GM12878 (cell line): ENCODE results near the gene ZDHHC14. TPM values are rescaled to one million over a fixed set of nuclear protein-coding genes. Genes with fewer than 3 reads are reported as not detected.

ENCODE experiments used
- ATAC-seq: fragments of 200-7000 bp; cut with Tn5 transposase; 3 replicates; pipeline ENCODE4 v1.9.1; 2020; ENCODE audit warnings: mild to moderate bottlenecking, moderate library complexity
- BruUV-seq: library from RNA; stranded (reverse); fragments of 400-500 nt; replicated peaks from 2 replicates; lab custom pipeline; 2021; lab: Mats Ljungman, UMichigan
- CTCF ChIA-PET: fragments of 300-600 bp; sonication (Branson Sonifier 250); formaldehyde crosslinking; extraction: SDS; loops from one replicate; lab custom pipeline; 2021; ENCODE audit warnings: inconsistent platforms; lab: Yijun Ruan, JAX
- POLR2A ChIA-PET: fragments of 350-600 bp; formaldehyde crosslinking; extraction: SDS; loops from one replicate; lab custom pipeline; 2021; ENCODE audit warnings: inconsistent platforms; lab: Charles Lee
- RAD21 ChIA-PET: fragments of 300-600 bp; sonication (Branson Sonifier 250); formaldehyde crosslinking; loops from one replicate; lab custom pipeline; 2023; ENCODE audit warnings: antibody characterized with exemption; ENCODE audit not compliant: unreplicated experiment; lab: Charles Lee
- SMC1A ChIA-PET: fragments of 300-600 bp; sonication (Branson Sonifier 250); formaldehyde crosslinking; loops from one replicate; lab custom pipeline; 2023; ENCODE audit not compliant: unreplicated experiment, uncharacterized antibody; lab: Charles Lee
- DNase-seq: peaks from one replicate; pipeline ENCODE4 v3.0.0-alpha.2; 2011; ENCODE audit warnings: low read depth, low spot score
- FAIRE-seq: peaks from 3 replicates; lab custom pipeline; 2011; peaks lifted over from hg19 to GRCh38; lab: Jason Lieb, UNC
- H2AFZ ChIP-seq: 2 replicates; pipeline ENCODE4 v1.6.0; 2011; ENCODE audit warnings: low read depth, low read length, control low read depth; ENCODE audit not compliant: control insufficient read depth
- H3K27ac ChIP-seq: 2 replicates; pipeline ENCODE4 v1.5.1; 2011; ENCODE audit warnings: control low read depth; ENCODE audit not compliant: control insufficient read depth, insufficient read depth
- H3K27me3 ChIP-seq, 2 experiments: replicated peaks in 1 of 2; 2 replicates each; pipeline versions ENCODE4 v1.6.0 to v1.6.1; 2011; ENCODE audit warnings: low read length in 1 of 2; ENCODE audit not compliant: control insufficient read depth in 2 of 2, insufficient read depth in 2 of 2
- H3K36me3 ChIP-seq, 2 experiments: 2 replicates each; pipeline ENCODE4 v1.5.1; 2011; ENCODE audit warnings: low read length in 1 of 2; ENCODE audit not compliant: control insufficient read depth in 2 of 2, insufficient read depth in 2 of 2
- H3K4me1 ChIP-seq: 2 replicates; pipeline ENCODE4 v1.6.1; 2011; ENCODE audit warnings: mild to moderate bottlenecking, low read length, moderate library complexity, mixed read lengths; ENCODE audit not compliant: control insufficient read depth, insufficient read depth
- H3K4me2 ChIP-seq: 2 replicates; pipeline ENCODE4 v1.6.0; 2011; ENCODE audit warnings: control low read depth; ENCODE audit not compliant: control insufficient read depth, insufficient read depth
- H3K4me3 ChIP-seq: fragments of 200-600 bp; sonication (generic); 2 replicates; pipeline ENCODE4 v1.5.1; 2016
- H3K79me2 ChIP-seq: 2 replicates; pipeline ENCODE4 v1.6.0; 2011; ENCODE audit warnings: low read length; ENCODE audit not compliant: control insufficient read depth, insufficient read depth
- H3K9ac ChIP-seq: 2 replicates; pipeline ENCODE4 v1.8.0; 2011; ENCODE audit warnings: low read length, control low read depth, mixed read lengths; ENCODE audit not compliant: control insufficient read depth, insufficient read depth
- H3K9me3 ChIP-seq: replicated peaks from 3 replicates; pipeline ENCODE4 v1.5.1; 2011; ENCODE audit warnings: mild to moderate bottlenecking, low read length; ENCODE audit not compliant: control insufficient read depth, insufficient read depth
- H4K20me1 ChIP-seq: 2 replicates; pipeline ENCODE4 v1.6.0; 2011; ENCODE audit not compliant: control insufficient read depth, insufficient read depth
- ATF7 ChIP-seq: fragments of 450-650 bp; IDR thresholded peaks from 2 replicates; pipeline ENCODE4 v1.6.1; 2016; ENCODE audit warnings: low read depth, mild to moderate bottlenecking
- CBX5 ChIP-seq: sonication (generic); IDR thresholded peaks from 2 replicates; pipeline ENCODE4 v1.6.1; 2016; ENCODE audit warnings: low read depth, moderate library complexity, mild to moderate bottlenecking, inconsistent platforms
- NFYA ChIP-seq: IDR thresholded peaks from 2 replicates; pipeline ENCODE4 v1.6.1; 2011; ENCODE audit warnings: low read depth, mild to moderate bottlenecking, low read length, improper control_type of control experiment, borderline replicate concordance
- SREBF1 ChIP-seq: IDR thresholded peaks from 2 replicates; pipeline ENCODE4 v1.6.1; 2012; ENCODE audit warnings: mild to moderate bottlenecking, low read length
- WGBS: methylation state at CpG from one replicate; pipeline ENCODE4 v1.1.6; 2016; ENCODE audit warnings: low lambda C conversion rate; ENCODE audit not compliant: insufficient replicate concordance, insufficient coverage; ENCODE audit errors: missing lambda C conversion rate; 5-methylcytosine and 5-hydroxymethylcytosine counted together
- in situ Hi-C: fragments of 300-500 bp; cut with MboI; formaldehyde crosslinking; loops from 9 replicates; pipeline ENCODE4 v1.14.3; 2018; ENCODE audit warnings: mixed read lengths
- intact Hi-C: fragments of 100-400 bp; cut with micrococcal nuclease; formaldehyde crosslinking; loops from one replicate; pipeline ENCODE4 v1.14.2; 2022; ENCODE audit not compliant: unreplicated experiment
- polyA plus RNA-seq, 11 experiments: library from polyadenylated mRNA; depleted of rRNA in 4 of 11; unstranded in 6 of 11; stranded (reverse) in 5 of 11; fragments of >200 nt; fragmentation: Nextera tagmentation in 4 of 11; fragmentation: Illumina TruSeq in 1 of 11; extraction: Ambion mirVana in 4 of 11; extraction: Trizol in 1 of 11; gene quantifications; 1 replicate in 1 of 11; 2 replicates in 10 of 11; pipeline versions ENCODE4 v1.2.1 to v1.2.3, GENCODE V29; 2011 to 2016; ENCODE audit warnings: inconsistent platforms in 2 of 11, missing spikeins in 2 of 11, low read depth in 1 of 11
- total RNA-seq, 4 experiments: library from RNA; depleted of rRNA in 3 of 4; stranded (reverse); fragments of >200 nt in 3 of 4; fragmentation: Illumina TruSeq in 1 of 4; extraction: Trizol in 1 of 4; gene quantifications; 2 replicates each; pipeline versions ENCODE4 v1.2.1 to v1.2.3, GENCODE V29; 2013 to 2021
- TF ChIP-seq, protein P1 (sequence below): fragments of 450-650 bp; IDR thresholded peaks from 2 replicates; pipeline ENCODE4 v1.6.1; 2017; ENCODE audit warnings: mild to moderate bottlenecking, moderate library complexity
- TF ChIP-seq, protein P2 (sequence below): IDR thresholded peaks from 2 replicates; pipeline ENCODE4 v1.6.1; 2011; ENCODE audit warnings: low read depth, low read length, improper control_type of control experiment, borderline replicate concordance

The ZDHHC14 gene
- total and polyA plus RNA-seq, 10 of the 15 experiments (the other 5 are each of a cell fraction or from before 2014, with no cell fraction given), result 0.15 to 16.0 (median 0.76) TPM; not detected in 1

GRCh38 chr6:157538698-157539097 is 157.7 kb downstream of the ZDHHC14 start (continued):
- TF ChIP-seq, protein P1, sequence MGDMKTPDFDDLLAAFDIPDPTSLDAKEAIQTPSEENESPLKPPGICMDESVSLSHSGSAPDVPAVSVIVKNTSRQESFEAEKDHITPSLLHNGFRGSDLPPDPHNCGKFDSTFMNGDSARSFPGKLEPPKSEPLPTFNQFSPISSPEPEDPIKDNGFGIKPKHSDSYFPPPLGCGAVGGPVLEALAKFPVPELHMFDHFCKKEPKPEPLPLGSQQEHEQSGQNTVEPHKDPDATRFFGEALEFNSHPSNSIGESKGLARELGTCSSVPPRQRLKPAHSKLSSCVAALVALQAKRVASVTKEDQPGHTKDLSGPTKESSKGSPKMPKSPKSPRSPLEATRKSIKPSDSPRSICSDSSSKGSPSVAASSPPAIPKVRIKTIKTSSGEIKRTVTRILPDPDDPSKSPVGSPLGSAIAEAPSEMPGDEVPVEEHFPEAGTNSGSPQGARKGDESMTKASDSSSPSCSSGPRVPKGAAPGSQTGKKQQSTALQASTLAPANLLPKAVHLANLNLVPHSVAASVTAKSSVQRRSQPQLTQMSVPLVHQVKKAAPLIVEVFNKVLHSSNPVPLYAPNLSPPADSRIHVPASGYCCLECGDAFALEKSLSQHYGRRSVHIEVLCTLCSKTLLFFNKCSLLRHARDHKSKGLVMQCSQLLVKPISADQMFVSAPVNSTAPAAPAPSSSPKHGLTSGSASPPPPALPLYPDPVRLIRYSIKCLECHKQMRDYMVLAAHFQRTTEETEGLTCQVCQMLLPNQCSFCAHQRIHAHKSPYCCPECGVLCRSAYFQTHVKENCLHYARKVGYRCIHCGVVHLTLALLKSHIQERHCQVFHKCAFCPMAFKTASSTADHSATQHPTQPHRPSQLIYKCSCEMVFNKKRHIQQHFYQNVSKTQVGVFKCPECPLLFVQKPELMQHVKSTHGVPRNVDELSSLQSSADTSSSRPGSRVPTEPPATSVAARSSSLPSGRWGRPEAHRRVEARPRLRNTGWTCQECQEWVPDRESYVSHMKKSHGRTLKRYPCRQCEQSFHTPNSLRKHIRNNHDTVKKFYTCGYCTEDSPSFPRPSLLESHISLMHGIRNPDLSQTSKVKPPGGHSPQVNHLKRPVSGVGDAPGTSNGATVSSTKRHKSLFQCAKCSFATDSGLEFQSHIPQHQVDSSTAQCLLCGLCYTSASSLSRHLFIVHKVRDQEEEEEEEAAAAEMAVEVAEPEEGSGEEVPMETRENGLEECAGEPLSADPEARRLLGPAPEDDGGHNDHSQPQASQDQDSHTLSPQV, result no peak
- TF ChIP-seq, protein P2, sequence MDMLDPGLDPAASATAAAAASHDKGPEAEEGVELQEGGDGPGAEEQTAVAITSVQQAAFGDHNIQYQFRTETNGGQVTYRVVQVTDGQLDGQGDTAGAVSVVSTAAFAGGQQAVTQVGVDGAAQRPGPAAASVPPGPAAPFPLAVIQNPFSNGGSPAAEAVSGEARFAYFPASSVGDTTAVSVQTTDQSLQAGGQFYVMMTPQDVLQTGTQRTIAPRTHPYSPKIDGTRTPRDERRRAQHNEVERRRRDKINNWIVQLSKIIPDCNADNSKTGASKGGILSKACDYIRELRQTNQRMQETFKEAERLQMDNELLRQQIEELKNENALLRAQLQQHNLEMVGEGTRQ, result no peak
- TF ChIP-seq NFYA, result no peak
- TF ChIP-seq, all 136 proteins: peak for 0

DNA sequence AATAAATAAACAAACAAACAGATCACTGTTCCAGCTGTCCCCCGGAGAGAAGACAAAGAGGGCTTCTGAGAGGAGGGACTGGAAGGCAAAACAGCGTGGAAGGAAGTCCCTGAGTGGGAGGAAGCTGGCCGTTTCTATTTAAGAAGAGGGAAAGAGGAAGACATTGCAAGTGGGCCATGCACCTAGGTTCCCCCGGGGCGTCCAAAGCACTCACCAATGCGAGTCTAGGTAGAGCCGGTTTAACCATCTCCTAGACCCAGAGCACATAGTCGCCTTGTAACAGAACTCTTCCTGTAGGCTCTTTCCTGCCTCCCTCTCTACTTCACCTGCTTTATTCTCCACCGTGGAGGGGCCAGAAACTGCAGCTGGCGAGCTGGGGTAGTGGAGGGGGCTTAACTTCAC is 158.4 kb downstream of the ZDHHC14 start:
- Histone ChIP-seq H3K79me2 (no peaks in the 10 kb centered on the region), H3K4me2 (no peak overlapping the region), H3K36me3 (peaks cover 0 to 5% of the 10 kb centered on the region in 2 experiments; a peak in 2 of 4 replicates), H3K27ac (no peak overlapping the region), H2AFZ (no peak overlapping the region), H3K9ac (no peak overlapping the region), H4K20me1 (no peaks in the 10 kb centered on the region), H3K9me3 (no peaks in the 10 kb centered on the region; the same call in 2 of the 3 replicates), H3K4me1 (peaks cover 8% of the 10 kb centered on the region; the same call in 1 of the 2 replicates), H3K4me3 (no peak overlapping the region), H3K27me3 (no peaks in the 10 kb centered on the region)
- in situ Hi-C loops, result no loop called here
- SMC1A ChIA-PET, result interaction anchor here (1.3 to 1.4 kb wide), 3 partner anchors 24 to 75 kb away, joined by 3 to 4 read pairs (median 3); no protein-coding TSS in a partner anchor
- CTCF ChIA-PET, result interaction anchor here (1.6 kb wide), 1 partner anchor 17 kb away, joined by 3 read pairs; no protein-coding TSS in a partner anchor
- intact Hi-C loops, result loop anchor here (5.0 kb wide), 1 partner anchor 157 kb away; the partner anchor contains the start of gene ZDHHC14
- FAIRE-seq, result no peak
- no TSS peak for BruUV-seq
- DNase-seq, result no peak
- POLR2A ChIA-PET, result no interaction called here
- RAD21 ChIA-PET, result interaction anchor here (1.5 kb wide), 2 partner anchors 12 to 18 kb away, joined by 3 to 5 read pairs; no protein-coding TSS in a partner anchor
- WGBS, result 10% methylated on average over 10 of the region's 10 CpGs
- no peak for TF ChIP-seq SREBF1
- TF ChIP-seq ATF7, result no peak
- TF ChIP-seq CBX5, result no peak
- no peak for ATAC-seq
